RPMI7951 (cell line): ENCODE measurements around the gene ASTN2. TPM values are rescaled to one million over a fixed set of nuclear protein-coding genes. Genes with fewer than 3 reads are reported as not detected.

Experiments
- DNase-seq: peaks from one replicate; pipeline ENCODE4 v3.0.0-alpha.2; 2012; ENCODE audit warnings: low read depth
- total RNA-seq: library from RNA; depleted of rRNA; stranded (reverse); fragments of >200 nt; shearing (Covaris generic); gene quantifications from 2 replicates; pipeline ENCODE4 v1.2.3, GENCODE V29; 2014

The ASTN2 gene
- total RNA-seq, 1 experiment from 2014 or later, result 5.2 TPM

GRCh38 chr9:117359910-117360309 lies 54.9 kb downstream of the ASTN2 start:
- DNase-seq, result no peak

GRCh38 chr9:117355542-117355941 lies 59.3 kb downstream of the ASTN2 start:
- no peak for DNase-seq

- DNase-seq, result no peak
These were observed 59.9 kb downstream of the ASTN2 start for GRCh38 chr9:117354997-117355396.

- DNase-seq, result no peak
These were observed 60.5 kb downstream of the ASTN2 start for GRCh38 chr9:117354244-117354847.

- no peak for DNase-seq
These were observed 69.8 kb downstream of the ASTN2 start for GRCh38 chr9:117344892-117345660.

- DNase-seq, result no peak
These were observed 71.4 kb downstream of the ASTN2 start for GRCh38 chr9:117343427-117343826.

- no peak for DNase-seq
These were observed 73.7 kb downstream of the ASTN2 start for GRCh38 chr9:117341151-117341550.

- no peak for DNase-seq
These were observed 74.4 kb downstream of the ASTN2 start for GRCh38 chr9:117340422-117340821.

GRCh38 chr9:117335837-117336433 lies 78.9 kb downstream of the ASTN2 start:
- DNase-seq, result no peak

- no peak for DNase-seq
These were observed 80.8 kb downstream of the ASTN2 start for GRCh38 chr9:117334101-117334500.

- DNase-seq, result no peak
These were observed 89.0 kb downstream of the ASTN2 start for GRCh38 chr9:117325831-117326230.

GRCh38 chr9:117325110-117325731 lies 89.6 kb downstream of the ASTN2 start:
- DNase-seq, result no peak

GRCh38 chr9:117323390-117323789 lies 91.5 kb downstream of the ASTN2 start:
- DNase-seq, result no peak

GRCh38 chr9:117317192-117317591 lies 97.7 kb downstream of the ASTN2 start:
- no peak for DNase-seq

- DNase-seq, result no peak
These were observed 99.6 kb downstream of the ASTN2 start for GRCh38 chr9:117315236-117315635.

- no peak for DNase-seq
These were observed 100.9 kb downstream of the ASTN2 start for GRCh38 chr9:117313989-117314388.

- no peak for DNase-seq
These were observed 107.2 kb downstream of the ASTN2 start for GRCh38 chr9:117307701-117308100.

GRCh38 chr9:117306032-117306431 lies 108.8 kb downstream of the ASTN2 start:
- DNase-seq, result no peak

GRCh38 chr9:117305454-117305853 lies 109.4 kb downstream of the ASTN2 start:
- no peak for DNase-seq

GRCh38 chr9:117304549-117304948 lies 110.3 kb downstream of the ASTN2 start:
- DNase-seq, result no peak

GRCh38 chr9:117303643-117304230 lies 111.1 kb downstream of the ASTN2 start:
- DNase-seq, result no peak

GRCh38 chr9:117302487-117302886 lies 112.4 kb downstream of the ASTN2 start:
- DNase-seq, result no peak
